HK-2 (cell line): ENCODE results near the gene PTPN14.

ENCODE experiments used
- DNase-seq: peaks from one replicate; pipeline ENCODE4 v3.0.0-alpha.2; 2018; ENCODE audit not compliant: unreplicated experiment

The PTPN14 gene

DNA sequence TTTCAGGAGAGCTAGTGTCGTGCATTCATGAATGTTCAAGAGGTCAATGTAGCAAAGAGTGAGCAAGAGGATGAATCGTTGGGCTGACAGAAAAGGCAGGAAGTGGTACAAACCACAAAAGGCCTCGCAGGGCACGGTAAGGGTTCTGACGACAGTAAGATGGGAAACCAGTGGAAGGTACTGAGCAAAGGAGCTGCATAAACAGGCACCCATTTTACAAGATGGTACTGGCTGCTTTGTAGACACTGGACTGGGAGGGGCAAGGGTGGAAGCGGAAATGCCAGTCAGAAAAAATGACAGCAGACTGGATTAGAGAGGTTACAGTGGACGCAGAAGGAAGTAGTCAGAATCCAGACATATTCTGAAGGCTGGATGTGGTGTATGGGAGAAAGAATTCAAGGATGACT lies 123.5 kb downstream of the PTPN14 start:
- DNase-seq = peak; percentile 93

DNA sequence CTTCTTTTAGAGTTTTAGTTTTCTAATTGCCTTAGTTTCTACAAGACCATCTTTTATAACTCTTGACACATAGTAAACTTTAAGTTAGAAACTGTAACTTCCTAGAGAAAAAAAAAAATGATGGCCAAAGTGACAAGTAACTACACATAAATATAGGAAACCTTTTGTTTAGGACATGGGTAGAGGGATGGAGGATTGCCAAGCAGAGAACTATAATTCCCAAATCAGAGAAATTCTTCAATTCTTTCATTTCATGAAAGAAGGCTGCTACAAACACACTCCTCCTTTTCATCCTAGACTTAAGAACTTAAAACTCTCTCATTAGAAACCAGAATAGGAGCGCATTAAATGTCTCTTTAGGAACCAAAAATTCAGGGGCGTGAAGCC lies 125.0 kb downstream of the PTPN14 start:
- no peak for DNase-seq

DNA sequence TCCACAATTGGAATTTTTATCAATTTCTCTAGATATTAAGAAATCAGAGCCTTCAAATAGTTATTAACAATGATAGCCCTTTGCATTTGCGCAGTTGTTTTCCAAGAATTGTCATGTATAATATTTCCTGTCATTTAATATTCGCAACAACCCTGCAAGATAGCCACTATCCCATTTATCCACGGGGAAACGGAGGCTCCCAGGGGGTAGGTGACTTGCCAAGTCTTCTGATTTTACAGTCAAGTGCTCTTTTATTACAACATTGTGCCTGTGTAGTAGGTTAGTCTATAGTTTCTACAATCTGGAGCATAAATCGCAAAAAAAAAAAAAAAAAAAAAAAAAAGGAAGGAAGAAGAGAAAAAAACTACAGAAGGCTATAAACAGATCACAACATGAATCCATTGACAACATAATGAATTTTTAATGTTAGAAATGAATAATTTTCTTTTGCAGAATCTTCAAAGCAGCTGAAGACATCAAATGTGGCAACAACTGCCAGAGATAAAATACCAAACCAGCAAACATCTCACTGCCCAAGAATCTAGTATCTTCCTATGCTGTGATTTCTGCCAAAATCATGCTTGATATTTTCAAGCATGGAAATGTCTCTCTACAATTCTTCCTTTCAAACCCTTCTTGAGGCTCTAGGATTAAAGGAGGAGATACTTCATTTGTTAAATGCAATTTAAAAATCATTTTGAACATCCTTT lies 125.5 kb downstream of the PTPN14 start:
- no peak for DNase-seq

DNA sequence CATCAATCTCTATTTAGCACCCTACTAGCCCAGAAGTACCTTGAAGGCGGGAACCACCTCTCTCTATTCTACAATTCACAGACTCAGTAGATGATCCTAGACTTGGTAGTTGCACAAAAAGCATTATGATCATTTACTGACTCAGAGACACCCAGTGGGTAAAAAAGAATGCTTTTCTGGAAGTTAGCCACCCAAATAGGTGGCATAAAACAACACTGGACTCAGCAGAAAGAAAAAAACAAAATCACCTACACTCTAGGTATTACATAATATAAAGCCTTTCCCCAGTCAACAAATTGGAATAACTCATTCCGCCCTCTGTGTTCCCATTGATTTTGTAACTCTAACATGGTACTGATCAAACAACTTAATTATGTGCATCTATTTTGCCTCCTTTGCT lies 126.3 kb downstream of the PTPN14 start:
- no peak for DNase-seq

DNA sequence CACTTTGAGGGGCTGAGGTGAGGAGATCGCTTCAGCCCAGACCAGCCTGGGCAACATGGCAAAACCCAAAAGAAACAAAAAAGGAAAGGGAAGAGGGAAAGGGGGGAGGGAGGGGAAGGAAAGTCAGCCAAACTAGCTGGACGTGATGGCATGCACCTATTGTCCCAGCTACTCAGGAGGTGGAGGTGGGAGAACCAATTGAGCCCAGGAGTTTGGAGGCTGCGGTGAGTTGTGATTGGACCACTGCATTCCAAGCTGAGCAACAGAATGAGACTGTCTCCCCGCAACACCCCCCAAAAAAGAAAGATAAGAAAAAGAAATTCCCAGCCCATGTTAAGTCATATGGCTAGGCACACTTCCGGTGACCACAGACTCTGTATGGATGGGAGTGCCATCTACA lies 128.4 kb downstream of the PTPN14 start:
- no peak for DNase-seq

DNA sequence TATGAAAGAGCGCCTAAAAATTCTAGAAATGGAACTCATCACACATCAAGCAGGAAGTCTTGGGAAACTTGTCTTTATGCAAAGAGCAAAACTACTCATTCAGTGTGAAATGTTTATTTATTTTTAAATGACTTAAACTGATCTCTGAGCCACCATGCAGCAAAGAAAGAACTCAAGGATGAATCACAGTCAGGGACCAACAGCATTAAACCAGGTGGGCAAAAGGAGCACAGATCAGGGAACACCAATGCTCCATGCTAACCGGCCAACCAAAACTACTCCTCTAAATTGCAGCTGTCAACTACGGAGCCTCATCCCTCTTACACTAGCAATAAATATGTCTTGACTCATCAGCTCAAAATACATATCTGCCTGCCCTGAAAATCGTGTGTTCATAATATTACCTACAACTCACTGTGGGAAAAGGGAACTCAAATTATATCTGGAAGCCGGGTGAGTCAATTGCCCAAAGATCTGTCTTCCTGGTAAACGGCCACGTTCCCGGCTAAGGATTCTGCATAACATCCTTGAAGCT lies 129.2 kb downstream of the PTPN14 start:
- no peak for DNase-seq

DNA sequence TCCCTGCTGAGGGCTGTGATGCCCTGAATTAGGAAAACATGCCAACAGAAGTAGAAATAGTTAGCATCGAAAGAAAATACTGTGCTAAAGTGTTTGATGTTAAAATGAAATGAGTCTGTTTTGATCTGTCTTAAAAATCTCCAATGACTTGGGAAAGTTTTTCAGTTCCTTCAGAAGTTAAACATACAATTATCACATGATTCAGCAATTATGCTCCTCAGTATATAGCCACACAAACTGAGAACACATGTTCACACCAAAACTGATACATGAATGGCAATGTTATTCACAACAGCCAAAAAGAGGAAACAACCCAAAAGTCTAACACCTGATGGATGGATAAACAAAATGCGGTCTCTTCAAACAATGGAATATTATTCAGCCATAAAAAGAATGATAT lies 130.6 kb downstream of the PTPN14 start:
- no peak for DNase-seq

DNA sequence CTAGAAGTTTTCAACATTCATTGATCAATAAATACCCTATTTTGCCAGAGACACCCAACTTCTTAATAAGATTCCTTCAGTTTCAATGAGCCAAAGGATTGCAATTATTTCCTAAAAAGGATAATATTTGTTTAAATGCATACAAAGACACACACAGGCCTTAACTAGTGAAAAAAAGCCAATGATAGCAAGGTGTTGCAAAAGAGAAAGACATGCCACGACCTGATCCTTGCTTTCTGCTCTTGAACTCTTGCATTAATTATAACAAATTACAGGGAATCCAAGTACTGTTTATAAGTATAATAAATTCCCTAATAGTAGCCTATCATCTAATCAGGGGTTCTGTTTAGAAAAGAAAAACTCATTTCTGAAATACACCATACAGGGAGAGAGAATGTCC lies 131.1 kb downstream of the PTPN14 start:
- DNase-seq = no peak

DNA sequence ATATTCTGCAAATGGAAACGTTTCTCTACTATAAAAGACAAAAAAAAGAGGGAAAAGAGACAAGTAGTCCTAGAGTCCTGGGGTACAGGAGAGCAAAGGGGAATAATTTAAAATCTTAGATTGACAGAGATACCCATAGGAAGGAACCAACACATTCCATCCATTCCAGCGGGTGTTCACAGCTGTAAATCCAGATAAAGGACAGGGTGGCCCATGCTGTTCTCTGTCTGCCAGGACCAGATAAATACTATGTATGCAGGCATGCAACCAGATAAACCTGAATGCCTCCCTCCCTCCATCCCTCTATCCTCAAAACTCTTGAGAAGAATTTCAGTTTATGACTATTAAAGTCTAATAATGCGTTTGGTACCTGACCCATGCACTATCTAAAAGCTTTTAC lies 131.8 kb downstream of the PTPN14 start:
- no peak for DNase-seq

DNA sequence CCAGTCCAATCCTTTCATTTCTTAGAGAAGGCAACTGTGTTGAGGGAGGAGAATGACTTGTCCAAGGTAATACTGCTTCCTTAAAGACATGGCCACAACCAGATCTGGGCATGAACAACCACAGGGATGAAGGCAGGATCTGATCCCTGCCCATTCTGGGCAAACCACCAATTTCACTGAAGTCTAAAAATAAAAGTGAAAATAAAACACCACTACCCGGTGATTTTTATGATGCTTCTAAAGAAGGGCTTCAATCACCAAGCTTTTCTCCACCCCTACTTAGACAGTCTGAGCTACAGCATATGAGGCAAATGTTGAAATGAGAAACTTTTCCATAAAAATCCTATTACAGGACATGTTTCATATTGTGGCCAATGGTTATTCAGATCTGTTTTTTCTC lies 133.0 kb downstream of the PTPN14 start:
- DNase-seq = no peak

DNA sequence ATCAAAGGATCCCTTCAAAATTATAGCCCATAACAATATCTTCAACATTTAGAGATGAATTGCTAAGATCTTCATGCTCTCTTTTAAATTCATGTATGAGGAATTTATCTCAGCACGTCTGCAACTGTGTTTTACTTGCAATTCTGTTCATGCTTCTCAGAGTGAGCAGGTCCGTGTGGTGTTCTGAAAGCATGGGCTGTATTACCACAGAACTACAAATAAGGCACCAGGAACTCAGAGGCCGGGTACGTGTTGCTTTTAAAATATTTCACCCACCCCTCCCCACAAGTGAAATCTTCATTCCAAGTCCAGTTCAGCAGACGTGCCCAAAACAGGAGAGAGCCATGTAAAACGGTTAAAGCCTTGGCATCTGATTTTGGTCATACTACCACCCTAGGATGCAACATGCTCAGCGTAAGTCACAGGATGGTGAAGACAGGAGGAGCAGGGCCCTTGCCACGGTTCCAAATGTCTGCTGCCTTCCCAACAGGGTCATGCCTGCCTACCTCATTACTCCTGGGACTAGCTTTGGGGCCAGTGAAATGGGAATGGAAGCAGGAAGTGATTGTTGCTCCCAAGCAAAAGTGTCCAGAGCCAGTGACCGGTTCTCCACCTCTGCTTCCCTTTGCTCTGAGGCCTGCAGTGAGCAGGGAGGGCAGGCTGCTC lies 133.7 kb downstream of the PTPN14 start:
- no peak for DNase-seq

DNA sequence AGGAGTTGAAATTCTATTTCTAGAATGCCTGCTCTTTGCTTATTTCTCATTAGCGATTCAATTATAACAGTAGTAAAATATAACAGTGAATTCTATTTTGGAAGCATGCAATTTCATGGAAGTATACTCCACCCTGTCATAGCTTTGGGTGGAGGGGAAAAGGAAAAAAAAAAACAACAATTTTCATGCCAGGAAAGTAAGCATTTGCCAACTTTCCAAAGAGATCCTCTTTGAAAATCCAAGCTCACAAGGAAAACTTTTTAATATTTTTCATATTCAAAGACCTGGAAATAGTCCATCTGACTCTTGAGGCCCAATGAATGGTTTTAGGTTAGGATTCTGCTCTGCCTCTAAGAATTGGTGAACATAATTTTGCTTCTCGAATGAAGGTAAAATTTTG lies 134.5 kb downstream of the PTPN14 start:
- DNase-seq = no peak

DNA sequence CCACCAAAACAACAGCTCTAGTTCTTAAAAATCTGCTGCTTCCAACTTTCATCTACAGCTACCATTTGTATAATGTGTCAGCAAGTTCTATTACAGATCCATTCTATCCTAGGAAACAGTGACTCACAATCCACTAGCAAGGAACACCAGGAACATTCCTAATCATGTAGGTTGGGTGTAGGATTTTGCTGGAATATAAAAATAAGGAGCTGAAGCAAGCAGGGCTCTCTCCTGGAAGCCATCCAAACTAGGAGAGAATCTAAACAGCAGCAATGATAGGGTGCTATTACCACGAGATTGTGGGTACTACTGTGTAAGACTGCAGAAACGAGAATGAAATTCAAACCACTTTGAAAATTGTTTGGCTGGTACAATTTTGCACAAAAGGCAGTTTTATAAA lies 135.0 kb downstream of the PTPN14 start:
- DNase-seq = no peak

DNA sequence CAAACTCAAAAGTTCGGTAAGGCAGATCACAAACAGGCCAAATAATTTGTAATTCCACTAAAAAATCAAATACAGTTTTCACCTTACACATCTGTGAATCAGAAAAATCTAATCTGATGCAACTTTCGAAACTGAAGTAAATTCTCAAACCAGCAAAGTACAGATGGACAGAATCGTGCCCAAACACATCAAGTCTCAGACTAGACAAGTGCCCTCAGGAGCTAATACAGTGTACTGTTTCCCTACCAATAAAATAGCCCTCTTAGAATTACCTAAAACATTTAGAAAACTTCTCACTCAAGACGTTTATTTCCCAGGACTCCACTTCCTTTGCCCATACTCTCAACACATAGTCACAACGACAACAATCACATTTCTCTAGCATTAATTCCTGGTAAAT lies 136.3 kb downstream of the PTPN14 start:
- DNase-seq = no peak

DNA sequence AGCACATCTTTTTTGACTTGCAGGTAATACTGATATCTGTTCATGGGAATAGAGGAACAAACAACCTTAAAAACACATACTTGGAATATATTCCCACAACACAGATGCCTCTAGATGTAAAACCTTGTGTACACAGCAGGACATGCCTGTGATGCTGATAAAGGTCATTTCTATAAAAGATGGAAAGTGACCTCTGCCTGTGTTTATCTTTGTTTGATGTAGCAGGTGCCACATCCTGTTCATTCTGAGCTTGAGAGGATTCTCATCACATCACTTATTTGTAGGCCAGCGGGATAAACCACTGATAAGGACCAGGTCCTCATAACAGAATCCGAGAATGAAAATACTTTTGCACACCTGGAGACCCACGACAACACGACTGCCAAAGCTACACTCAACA lies 136.7 kb downstream of the PTPN14 start:
- no peak for DNase-seq

DNA sequence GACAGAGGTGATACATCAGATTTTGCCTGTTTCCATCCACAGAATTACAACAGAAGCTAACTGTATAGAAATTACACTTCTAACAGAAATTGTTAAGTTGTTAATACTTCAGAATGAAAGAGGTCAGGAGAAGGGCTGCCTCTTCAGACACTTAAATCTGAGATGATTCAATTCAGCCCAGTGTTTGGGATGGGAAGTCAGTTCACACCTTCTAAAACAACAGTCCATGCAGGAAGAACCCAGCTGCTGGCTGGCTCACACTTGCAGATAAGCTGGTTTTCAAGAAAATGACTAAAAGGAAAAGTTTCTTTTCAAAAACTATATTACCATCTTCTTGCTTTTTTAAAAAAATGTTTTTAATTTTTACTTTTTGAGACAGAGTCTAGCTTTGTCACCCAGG lies 138.1 kb downstream of the PTPN14 start:
- no peak for DNase-seq

DNA sequence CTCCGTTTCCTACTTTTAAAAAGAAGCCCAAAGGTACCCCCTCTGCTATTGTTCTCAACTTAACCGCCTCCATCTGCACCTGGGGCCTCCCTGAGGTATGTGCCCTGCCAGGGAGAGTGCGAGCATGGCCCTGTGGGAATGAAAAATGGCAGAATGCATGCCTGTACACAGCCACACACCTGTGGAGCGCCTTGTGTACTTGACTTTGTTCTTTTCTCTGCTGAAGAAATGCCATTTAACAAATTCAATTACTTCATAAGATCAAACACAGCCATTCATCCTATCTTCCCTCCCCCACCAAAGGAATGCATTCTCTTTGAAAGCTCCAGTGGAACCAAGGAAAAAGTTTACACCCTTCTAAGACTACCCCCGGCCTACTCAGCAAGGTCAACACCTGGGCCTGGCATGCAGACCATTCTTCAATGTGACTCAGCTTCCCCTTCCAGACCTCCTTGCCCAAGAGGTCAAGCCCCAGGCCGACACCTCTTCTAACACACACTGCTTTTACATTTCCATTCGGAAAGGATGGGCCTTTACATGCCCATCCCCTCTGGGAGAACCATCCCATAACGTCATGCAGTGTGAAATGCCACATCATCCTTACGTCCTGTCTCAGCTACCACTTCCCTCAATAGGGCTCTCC lies 146.7 kb downstream of the PTPN14 start:
- peak; percentile 77 for DNase-seq

DNA sequence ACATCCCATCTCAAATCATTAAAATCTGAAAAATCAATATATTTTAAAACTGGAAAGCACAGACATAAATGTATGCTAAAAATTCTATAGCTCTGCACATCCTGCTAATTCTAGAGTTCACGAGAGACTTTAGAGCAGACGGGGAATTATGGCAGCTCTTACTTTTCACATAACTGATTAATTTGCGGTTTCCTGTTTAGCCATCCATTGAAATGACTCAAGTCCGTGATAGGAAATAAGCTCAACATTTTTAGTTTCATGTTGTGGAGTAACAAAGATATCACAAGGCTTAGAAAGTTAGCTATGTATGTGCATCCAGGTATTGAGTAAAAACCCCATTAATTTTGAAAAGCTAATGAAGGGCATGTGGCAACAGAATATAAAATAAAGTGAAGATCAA lies 147.2 kb downstream of the PTPN14 start:
- DNase-seq = no peak

DNA sequence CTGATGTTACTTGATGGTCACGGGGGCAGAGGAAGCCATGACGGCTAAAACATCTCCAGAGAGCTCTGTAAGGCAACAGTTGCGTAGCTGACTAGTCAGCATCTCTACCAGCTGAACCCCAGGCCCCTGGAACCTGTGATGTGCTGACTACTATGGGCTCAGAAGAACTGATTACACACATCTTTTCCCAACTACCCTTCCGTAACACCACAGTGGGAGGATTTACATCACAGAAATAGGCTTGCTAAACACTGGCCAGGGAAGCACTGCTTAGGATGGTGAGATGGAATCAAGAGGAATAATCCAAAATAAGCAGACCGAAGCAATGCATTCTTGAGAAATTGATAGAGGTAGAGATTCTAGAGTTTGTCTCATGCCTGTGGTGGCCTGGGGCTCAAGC lies 148.0 kb downstream of the PTPN14 start:
- DNase-seq = no peak

DNA sequence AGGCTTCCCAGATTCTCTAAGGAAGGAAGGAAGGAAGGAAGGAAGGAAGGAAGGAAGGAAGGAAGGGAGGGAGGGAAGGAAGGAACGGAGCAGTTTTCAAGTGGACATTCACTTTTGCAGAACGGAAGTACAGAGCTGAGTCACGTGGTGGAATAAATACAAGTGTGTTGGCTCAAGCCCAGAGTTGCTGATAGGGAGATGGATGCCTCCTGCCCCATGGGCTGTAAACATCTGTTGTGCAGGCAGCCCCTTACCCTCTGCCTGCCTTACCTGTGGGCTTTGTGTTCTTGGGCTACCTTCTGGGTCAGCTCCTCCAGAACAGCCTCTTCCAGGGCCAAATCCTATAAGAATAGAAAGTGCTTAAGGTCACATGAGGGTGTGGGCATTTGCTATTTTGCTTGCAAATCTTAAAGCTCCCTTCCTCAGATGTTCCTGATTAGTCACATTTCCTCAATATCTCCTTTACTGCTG lies 148.8 kb downstream of the PTPN14 start:
- peak; percentile 57 for DNase-seq

DNA sequence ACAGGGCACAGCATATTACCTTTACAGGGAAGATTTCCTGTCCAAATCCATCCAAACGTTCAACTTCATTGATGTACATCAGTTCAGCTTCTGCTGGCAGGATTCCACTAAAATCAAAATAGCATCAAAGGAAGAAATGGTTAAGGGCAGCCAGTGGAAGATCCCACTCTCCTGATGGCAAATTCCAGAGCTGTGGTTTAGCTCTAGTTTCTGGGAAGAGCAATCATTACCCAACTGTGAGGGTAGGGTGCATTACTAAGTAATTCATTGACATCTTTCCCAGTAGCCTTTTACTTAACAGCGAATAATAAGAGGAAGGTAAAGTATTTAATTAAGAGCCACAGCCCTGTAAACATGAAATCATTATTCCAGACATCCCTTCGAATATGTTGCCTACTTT lies 149.7 kb downstream of the PTPN14 start:
- DNase-seq = peak; percentile 38

DNA sequence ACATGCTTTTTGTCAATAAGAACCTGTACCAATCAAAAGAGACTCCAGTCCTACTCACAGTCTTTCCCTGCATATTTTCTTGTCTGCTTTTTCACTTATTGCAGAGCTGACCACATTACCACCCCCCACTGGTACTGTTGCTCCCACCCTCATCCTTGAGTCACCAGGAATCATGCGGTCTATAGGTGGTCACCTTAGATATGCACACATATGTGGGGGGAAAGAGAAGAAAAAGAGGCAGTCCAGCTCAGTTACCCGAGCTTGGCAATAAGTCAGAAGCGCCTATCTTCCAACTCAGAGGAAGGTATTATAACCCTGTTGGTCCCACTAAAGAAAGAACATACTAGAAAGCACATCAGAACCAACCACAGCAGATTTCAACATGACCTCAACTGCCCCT lies 151.3 kb downstream of the PTPN14 start:
- DNase-seq = no peak

DNA sequence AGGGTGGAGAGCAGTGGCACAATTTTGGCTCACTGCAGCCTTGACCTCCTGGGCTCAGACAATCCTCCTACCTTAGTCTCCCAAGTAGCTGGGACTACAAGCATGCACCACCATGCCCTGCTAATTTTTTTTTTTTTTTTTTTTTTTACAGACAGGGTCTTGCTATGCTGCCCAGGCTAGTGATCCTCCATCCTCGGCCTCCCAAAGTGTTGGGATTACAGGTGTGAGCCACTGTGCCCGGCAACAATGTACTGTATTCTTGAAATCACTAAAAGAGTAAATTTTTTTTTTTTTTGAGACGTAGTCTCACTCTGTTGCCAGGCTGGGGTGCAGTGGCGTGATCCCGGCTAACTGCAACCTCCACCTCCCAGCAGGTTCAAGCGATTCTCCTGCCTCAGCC lies 152.9 kb downstream of the PTPN14 start:
- no peak for DNase-seq
